Epithelial cell of proximal tubule (primary cell): Measurements from ENCODE around the gene TOPAZ1. TPM values are rescaled to one million over a fixed set of nuclear protein-coding genes. Genes with fewer than 3 reads are reported as not detected.
A peak's percentile ranks its signal among the peaks of the same experiment; 100 is the strongest.
"Not testable (repeated sequence)": the region's sequence is repeated elsewhere in the genome, so short reads cannot be mapped to it uniquely, and the experiment has no call there.

Experiments used
- DNase-seq: peaks from one replicate; pipeline ENCODE4 v3.0.0-alpha.2; 2011; ENCODE audit warnings: low read depth
- H3K4me3 ChIP-seq: 2 replicates; pipeline ENCODE4 v1.5.1; 2011; ENCODE audit warnings: low read depth, mild to moderate bottlenecking, low read length
- total RNA-seq: library from RNA; depleted of rRNA; stranded (reverse); fragments of >200 nt; gene quantifications from 2 replicates; pipeline ENCODE4 v1.2.3, GENCODE V29; 2015
- TF ChIP-seq, protein P1 (sequence below): conservative IDR thresholded peaks from 2 replicates; pipeline ENCODE4 v1.5.1; 2012; ENCODE audit warnings: low read depth, mild to moderate bottlenecking, low read length

TOPAZ1 gene
- total RNA-seq, 1 donor from 2014 or later: not detected

- TF ChIP-seq, protein P1, sequence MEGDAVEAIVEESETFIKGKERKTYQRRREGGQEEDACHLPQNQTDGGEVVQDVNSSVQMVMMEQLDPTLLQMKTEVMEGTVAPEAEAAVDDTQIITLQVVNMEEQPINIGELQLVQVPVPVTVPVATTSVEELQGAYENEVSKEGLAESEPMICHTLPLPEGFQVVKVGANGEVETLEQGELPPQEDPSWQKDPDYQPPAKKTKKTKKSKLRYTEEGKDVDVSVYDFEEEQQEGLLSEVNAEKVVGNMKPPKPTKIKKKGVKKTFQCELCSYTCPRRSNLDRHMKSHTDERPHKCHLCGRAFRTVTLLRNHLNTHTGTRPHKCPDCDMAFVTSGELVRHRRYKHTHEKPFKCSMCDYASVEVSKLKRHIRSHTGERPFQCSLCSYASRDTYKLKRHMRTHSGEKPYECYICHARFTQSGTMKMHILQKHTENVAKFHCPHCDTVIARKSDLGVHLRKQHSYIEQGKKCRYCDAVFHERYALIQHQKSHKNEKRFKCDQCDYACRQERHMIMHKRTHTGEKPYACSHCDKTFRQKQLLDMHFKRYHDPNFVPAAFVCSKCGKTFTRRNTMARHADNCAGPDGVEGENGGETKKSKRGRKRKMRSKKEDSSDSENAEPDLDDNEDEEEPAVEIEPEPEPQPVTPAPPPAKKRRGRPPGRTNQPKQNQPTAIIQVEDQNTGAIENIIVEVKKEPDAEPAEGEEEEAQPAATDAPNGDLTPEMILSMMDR: no peak
- H3K4me3 ChIP-seq: no peak overlapping the region
- DNase-seq: no peak
Observed at GRCh38 chr3:44343421-44343820, 101.7 kb downstream of the TOPAZ1 start.

DNA sequence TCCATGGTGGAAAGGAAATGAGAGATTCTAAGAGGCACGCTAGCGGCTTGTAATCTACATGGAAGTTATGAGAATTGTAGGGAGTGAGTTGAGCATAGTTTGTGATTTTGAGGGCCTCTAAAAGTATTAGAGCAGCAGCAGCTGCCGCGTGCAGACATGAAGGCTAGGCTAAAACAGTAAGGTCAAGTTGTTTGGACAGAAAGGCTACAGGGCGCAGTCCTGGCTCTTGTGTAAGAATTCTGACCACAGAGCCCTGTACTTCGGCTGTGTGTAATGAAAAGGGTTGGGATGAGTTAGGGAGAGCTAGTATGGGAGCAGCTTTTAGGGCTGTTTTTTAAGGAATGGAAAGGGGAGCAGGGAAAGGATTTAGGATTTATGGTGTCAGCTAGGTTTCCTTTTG, 104.9 kb downstream of the TOPAZ1 start:
- DNase-seq: not testable (repeated sequence)

GRCh38 chr3:44348993-44349392, 107.3 kb downstream of the TOPAZ1 start:
- no peak for DNase-seq
- TF ChIP-seq, protein P1: no peak
- no peak overlapping the region for H3K4me3 ChIP-seq

More for the DNA sequence above, 104.9 kb downstream of the TOPAZ1 start:
- not testable (repeated sequence) for H3K4me3 ChIP-seq

DNA sequence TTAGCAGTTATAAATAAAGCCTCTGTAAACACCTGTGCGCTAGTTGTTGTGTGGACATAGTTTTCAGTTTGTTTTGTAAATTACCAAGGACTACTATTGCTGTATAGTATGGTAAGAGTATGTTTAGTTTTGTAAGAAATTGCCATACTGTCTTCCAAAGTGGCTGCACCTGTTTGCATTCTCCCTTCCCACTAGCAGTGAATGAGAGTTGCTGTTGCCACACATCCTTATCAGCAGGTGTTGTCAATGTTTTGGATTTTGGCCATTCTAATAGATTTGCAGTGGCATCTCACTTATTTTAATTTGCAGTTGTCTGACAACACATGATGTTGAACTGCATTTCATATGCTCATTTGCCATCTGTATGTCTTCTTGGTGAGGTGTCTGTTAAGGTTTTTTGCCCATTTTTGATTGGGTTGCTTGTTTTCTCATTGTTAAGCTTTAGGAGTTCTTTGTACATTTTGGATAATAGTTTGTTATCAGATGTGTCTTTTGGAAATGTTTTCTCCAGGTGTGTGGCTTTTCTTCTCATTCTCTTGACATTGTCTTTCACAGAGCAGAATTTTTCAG, 111.8 kb downstream of the TOPAZ1 start:
- DNase-seq: no peak
- TF ChIP-seq, protein P1: no peak

DNA sequence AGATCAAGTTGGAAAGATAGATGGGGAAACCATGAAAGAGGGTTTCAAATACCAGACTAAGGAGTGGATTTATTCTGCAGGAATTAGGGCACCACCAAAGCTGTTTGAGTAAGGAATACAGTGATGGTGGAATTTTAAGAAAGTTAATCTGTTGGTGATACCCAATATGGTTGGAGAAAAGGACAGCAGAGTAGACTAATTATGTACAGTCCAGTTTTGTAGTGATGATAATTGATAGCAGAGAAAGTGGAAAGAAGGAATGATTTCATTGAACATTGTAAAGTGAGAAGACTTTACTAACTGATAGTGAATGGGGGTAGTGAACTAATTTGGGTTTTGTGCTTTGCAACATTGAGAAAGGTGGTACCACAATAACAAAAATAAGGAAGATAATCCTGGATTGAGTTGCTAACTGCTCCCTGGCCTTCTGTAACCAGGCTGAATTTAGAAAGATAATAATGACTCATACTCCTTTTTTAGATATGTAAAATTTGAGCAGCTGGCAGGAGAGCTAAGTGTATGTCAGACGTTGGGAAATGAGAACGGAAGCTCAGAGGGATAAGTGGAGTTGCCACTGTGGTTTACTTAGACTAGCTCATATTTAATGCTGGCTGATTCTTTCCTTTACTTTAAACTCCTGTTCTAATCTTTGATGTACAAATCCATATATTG, 113.8 kb downstream of the TOPAZ1 start:
- DNase-seq: no peak
- TF ChIP-seq, protein P1: no peak
- H3K4me3 ChIP-seq: no peak overlapping the region

More for the DNA sequence above, 111.8 kb downstream of the TOPAZ1 start:
- H3K4me3 ChIP-seq: no peak overlapping the region

DNA sequence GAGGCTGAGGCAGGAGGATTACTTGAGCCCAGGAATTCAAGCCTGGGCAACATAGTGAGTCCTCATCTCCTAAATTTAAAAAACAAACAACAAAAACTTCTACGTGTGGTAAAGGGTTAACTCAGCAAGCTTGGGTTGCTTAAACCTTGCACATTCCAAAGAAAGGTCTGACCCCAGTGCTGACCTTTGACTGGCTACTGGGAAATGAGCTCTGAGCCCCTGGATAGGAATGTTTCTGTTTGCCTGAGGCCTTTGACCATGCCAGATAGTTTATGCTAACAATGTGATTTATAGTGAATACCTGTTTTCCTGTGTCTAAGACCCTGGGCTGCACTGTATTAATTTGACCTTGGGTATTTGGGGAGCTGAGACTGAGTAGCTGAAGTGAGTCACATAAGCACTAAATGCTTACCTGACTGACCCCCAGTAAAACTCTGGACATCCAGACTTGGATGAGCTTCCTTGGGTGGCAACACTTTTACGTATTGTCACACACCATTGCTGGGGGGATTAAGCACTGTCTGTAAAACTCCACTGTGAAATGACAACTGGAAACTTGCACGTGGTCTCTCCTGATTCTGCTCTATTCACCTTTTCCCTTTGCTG, 117.6 kb downstream of the TOPAZ1 start:
- DNase-seq: no peak

DNA sequence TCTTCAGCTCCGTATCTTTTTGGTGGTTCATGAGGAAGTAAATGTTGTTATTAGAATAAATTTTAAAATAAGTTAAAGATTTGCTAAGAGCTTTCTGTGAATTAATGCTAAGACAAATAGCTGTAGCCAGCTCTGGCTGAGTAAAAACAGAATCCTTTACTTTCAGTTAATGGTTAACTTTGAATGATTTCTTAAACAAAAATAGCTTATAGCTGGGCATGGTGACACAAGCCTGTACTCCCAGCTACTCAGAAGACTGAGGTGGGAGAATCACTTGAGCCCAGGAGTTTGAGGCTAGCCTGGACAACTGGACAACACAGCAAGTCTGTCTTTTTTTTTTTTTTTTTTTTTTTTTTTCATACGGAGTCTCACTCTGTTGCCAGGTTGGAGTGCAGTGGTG, 121.9 kb downstream of the TOPAZ1 start:
- TF ChIP-seq, protein P1: no peak
- no peak overlapping the region for H3K4me3 ChIP-seq
- peak; percentile 61 for DNase-seq

More for the DNA sequence above, 117.6 kb downstream of the TOPAZ1 start:
- no peak overlapping the region for H3K4me3 ChIP-seq
- TF ChIP-seq, protein P1: no peak
